ENCODE data around the gene MYO7B.

Gene MYO7B

DNA sequence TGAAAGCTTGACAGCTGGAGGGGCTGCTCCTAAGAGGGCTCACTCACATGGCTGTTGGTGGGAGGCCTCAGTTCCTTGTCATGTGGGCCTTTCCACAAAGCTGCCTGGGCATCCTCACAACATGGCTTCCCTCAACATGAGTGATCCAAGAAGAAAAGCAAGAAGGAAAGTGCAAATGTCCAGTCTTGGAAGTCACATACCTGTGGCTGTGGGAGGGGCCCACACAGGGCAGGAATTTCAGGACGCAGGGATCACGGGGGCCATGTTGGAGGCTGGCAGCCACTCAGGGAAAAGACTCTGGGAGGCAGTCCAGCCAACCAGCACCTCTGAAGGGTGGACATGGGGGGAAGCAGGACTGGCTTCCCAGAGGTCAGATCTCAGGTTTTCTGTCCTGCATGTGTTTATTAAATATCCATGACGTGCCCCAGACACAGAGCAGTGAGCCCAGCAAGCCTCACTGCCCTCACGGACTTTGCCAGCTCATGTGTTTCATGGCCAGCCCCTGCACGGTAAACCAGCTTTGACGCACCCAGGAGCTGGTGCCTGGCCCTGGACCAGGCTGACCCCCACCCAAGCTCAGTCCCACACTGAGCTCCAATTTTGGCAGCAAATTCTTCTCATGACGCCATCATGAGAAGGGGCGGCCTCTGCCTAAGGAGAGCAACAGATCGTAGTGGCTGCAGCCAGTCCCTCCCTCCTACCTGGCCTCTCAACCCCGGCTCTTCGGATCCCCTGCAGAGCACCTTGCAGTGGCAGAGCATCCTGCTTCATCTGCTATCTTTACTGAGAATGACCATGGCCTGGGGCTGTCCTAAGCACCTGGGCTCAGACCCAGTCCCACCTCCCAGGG is 75.8 kb downstream of the MYO7B start:
- no peak overlapping the region for H2AFZ ChIP-seq (ENCODE audit: low read depth, low read length)
- H3K27me3 ChIP-seq (ENCODE audit: low read depth, low read length): peaks cover 9% of the 10 kb centered on the region; the same call in 1 of the 2 replicates
- no peak for TF ChIP-seq EZH2phosphoT487 (IDR thresholded peaks at IDR 0.05; ENCODE audit: low read depth)
- no peaks in the 10 kb centered on the region for H3K79me2 ChIP-seq (ENCODE audit: low read length)
- H4K20me1 ChIP-seq (ENCODE audit: insufficient read depth, low read length): no peaks in the 10 kb centered on the region
- H3K9me3 ChIP-seq (ENCODE audit: insufficient read depth, low read length): no peaks in the 10 kb centered on the region
- H3K4me1 ChIP-seq (ENCODE audit: low read length): no peaks in the 10 kb centered on the region
- no peak overlapping the region for H3K27ac ChIP-seq (ENCODE audit: low read length)
- no peak overlapping the region for H3K4me3 ChIP-seq (ENCODE audit: low read length)
- H3K36me3 ChIP-seq (replicated peaks; ENCODE audit: low read depth, low read length): no peaks in the 10 kb centered on the region
- no peak overlapping the region for H3K4me2 ChIP-seq (ENCODE audit: low read length)
- H3K9ac ChIP-seq (ENCODE audit: low read length): no peak overlapping the region

DNA sequence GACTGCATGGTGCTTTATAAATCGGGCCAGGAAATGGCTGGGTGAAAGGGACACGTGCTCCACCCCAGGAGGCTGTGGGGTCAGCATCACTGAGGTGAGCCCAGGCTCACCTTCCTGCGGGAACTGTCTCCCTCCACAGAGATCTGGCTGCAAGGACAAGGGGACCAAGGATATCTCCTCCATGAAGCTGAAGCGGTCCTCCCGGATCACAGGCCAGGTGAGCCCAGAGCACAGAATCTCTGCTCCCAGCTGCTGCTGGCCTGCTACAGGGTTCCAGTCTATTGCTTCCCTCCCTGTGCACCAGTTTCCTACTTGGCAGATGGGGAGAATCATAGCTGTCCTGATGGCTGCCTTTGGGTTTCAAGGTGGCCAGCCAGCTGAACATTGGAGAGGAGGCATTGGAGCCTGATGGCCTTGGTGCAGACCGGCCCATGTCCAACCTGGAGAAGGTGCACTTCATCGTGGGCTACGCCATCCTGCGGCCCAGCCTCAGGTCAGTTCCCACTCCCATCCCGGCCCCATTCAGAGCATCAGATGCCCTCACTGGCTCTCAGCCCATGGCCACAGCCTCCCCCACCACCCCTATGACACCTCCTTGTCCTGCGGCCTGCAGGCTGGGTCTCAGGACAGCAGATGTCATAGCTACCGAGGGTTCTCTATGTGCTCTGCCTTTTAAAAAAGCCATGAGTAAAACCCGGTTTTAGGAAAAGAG is 76.8 kb downstream of the MYO7B start:
- no peak overlapping the region for H3K4me3 ChIP-seq (ENCODE audit: low read length)
- no peak overlapping the region for H3K4me2 ChIP-seq (ENCODE audit: low read length)
- H2AFZ ChIP-seq (ENCODE audit: low read depth, low read length): no peak overlapping the region
- TF ChIP-seq, protein P1, sequence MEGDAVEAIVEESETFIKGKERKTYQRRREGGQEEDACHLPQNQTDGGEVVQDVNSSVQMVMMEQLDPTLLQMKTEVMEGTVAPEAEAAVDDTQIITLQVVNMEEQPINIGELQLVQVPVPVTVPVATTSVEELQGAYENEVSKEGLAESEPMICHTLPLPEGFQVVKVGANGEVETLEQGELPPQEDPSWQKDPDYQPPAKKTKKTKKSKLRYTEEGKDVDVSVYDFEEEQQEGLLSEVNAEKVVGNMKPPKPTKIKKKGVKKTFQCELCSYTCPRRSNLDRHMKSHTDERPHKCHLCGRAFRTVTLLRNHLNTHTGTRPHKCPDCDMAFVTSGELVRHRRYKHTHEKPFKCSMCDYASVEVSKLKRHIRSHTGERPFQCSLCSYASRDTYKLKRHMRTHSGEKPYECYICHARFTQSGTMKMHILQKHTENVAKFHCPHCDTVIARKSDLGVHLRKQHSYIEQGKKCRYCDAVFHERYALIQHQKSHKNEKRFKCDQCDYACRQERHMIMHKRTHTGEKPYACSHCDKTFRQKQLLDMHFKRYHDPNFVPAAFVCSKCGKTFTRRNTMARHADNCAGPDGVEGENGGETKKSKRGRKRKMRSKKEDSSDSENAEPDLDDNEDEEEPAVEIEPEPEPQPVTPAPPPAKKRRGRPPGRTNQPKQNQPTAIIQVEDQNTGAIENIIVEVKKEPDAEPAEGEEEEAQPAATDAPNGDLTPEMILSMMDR (IDR thresholded peaks at IDR 0.05; ENCODE audit: low read depth, low read length): no peak
- TF ChIP-seq EZH2phosphoT487 (IDR thresholded peaks at IDR 0.05; ENCODE audit: low read depth): no peak
- H3K36me3 ChIP-seq (replicated peaks; ENCODE audit: low read depth, low read length): no peaks in the 10 kb centered on the region
- H3K79me2 ChIP-seq (ENCODE audit: low read length): no peaks in the 10 kb centered on the region
- H3K9ac ChIP-seq (ENCODE audit: low read length): no peak overlapping the region
- no peak overlapping the region for H3K27ac ChIP-seq (ENCODE audit: low read length)
- H4K20me1 ChIP-seq (ENCODE audit: insufficient read depth, low read length): no peaks in the 10 kb centered on the region
- no peaks in the 10 kb centered on the region for H3K9me3 ChIP-seq (ENCODE audit: insufficient read depth, low read length)
- H3K27me3 ChIP-seq (ENCODE audit: low read depth, low read length): peaks cover 9% of the 10 kb centered on the region; the same call in 1 of the 2 replicates
- no peaks in the 10 kb centered on the region for H3K4me1 ChIP-seq (ENCODE audit: low read length)

DNA sequence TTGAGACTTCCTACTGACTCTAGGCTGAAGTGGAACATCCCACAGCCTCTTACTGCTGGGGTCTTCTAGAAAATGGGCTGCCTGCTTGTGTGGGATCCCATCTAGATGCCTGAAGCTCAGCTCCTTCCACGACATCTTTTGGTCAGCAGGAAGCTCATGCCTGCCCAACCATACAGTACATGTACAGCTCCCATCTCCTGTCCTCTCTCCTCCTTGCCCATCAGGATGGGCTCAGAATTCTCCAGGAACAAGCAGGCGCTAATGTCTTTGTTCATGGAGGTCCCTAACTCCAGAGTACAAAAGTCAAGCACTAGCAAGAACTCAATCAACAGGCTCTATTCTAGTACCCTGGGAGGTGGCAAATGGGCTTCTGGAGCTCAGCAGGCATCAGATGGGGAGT is 78.8 kb downstream of the MYO7B start:
- H3K27me3 ChIP-seq (ENCODE audit: low read depth, low read length): peaks cover 9% of the 10 kb centered on the region; the same call in 1 of the 2 replicates
- no peak overlapping the region for H3K4me2 ChIP-seq (ENCODE audit: low read length)
- no peak overlapping the region for H2AFZ ChIP-seq (ENCODE audit: low read depth, low read length)
- no peaks in the 10 kb centered on the region for H4K20me1 ChIP-seq (ENCODE audit: insufficient read depth, low read length)
- TF ChIP-seq, protein P1 (IDR thresholded peaks at IDR 0.05; ENCODE audit: low read depth, low read length): no peak
- TF ChIP-seq EZH2phosphoT487 (IDR thresholded peaks at IDR 0.05; ENCODE audit: low read depth): no peak
- H3K79me2 ChIP-seq (ENCODE audit: low read length): no peaks in the 10 kb centered on the region
- no peaks in the 10 kb centered on the region for H3K4me1 ChIP-seq (ENCODE audit: low read length)
- no peaks in the 10 kb centered on the region for H3K9me3 ChIP-seq (ENCODE audit: insufficient read depth, low read length)
- H3K4me3 ChIP-seq (ENCODE audit: low read length): no peak overlapping the region
- no peaks in the 10 kb centered on the region for H3K36me3 ChIP-seq (replicated peaks; ENCODE audit: low read depth, low read length)
- H3K27ac ChIP-seq (ENCODE audit: low read length): no peak overlapping the region
- H3K9ac ChIP-seq (ENCODE audit: low read length): no peak overlapping the region

DNA sequence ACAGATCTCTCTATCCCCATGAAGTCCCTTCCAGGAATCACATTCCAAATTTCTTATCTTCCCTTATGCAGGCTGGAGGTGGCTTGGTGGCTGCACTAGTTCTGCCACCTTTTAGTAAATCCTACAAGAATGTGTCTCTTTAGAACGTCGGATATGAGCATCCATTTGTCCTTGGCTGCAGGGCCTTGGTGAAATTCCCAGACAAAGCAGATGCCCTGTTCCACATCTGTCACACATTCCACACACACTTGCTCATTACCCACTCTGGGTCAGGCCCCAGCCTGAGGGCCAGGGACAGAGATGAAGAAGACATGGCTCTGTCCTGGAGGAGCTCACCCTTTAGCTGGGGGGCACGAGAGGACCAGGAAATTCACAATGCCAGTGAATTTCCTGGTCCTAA is 79.2 kb downstream of the MYO7B start:
- TF ChIP-seq, protein P1 (IDR thresholded peaks at IDR 0.05; ENCODE audit: low read depth, low read length): no peak
- no peak for TF ChIP-seq EZH2phosphoT487 (IDR thresholded peaks at IDR 0.05; ENCODE audit: low read depth)
- Histone ChIP-seq H3K79me2 (ENCODE audit: low read length) (no peaks in the 10 kb centered on the region), H3K27ac (ENCODE audit: low read length) (no peak overlapping the region), H3K27me3 (ENCODE audit: low read depth, low read length) (peaks cover 9% of the 10 kb centered on the region; the same call in 1 of the 2 replicates), H3K36me3 (replicated peaks; ENCODE audit: low read depth, low read length) (no peaks in the 10 kb centered on the region), H3K4me3 (ENCODE audit: low read length) (no peak overlapping the region), H3K9me3 (ENCODE audit: insufficient read depth, low read length) (no peaks in the 10 kb centered on the region), H3K4me2 (ENCODE audit: low read length) (no peak overlapping the region), H3K4me1 (ENCODE audit: low read length) (no peaks in the 10 kb centered on the region), H2AFZ (ENCODE audit: low read depth, low read length) (no peak overlapping the region), H4K20me1 (ENCODE audit: insufficient read depth, low read length) (no peaks in the 10 kb centered on the region), H3K9ac (ENCODE audit: low read length) (no peak overlapping the region)

All from OCI-LY3 (cell line).